Subcutaneous adipose tissue (tissue), 4 donors: ENCODE results near the gene EN2. TPM values are rescaled to one million over a fixed set of nuclear protein-coding genes. Genes with fewer than 3 reads are reported as not detected.

ENCODE experiments used
- CTCF ChIP-seq: fragments of 450-650 bp; IDR thresholded peaks from one replicate; pipeline ENCODE4 v1.5.1; 2016; ENCODE audit warnings: low read depth, mild to moderate bottlenecking, control low read depth, antibody characterized with exemption, moderate library complexity
- total RNA-seq, 4 donors: library from RNA; depleted of rRNA; stranded (reverse); fragments of >200 nt; gene quantifications; one replicate each; pipeline ENCODE4 v1.1.0, GENCODE V29; 2016

Gene EN2
- total RNA-seq, 4 donors from 2014 or later = not detected

- no peak for TF ChIP-seq CTCF
Observed at GRCh38 chr7:155456738-155457543, 988 bp upstream of the EN2 start.

GRCh38 chr7:155457544-155458110, 302 bp upstream of the EN2 start:
- TF ChIP-seq CTCF = no peak

DNA sequence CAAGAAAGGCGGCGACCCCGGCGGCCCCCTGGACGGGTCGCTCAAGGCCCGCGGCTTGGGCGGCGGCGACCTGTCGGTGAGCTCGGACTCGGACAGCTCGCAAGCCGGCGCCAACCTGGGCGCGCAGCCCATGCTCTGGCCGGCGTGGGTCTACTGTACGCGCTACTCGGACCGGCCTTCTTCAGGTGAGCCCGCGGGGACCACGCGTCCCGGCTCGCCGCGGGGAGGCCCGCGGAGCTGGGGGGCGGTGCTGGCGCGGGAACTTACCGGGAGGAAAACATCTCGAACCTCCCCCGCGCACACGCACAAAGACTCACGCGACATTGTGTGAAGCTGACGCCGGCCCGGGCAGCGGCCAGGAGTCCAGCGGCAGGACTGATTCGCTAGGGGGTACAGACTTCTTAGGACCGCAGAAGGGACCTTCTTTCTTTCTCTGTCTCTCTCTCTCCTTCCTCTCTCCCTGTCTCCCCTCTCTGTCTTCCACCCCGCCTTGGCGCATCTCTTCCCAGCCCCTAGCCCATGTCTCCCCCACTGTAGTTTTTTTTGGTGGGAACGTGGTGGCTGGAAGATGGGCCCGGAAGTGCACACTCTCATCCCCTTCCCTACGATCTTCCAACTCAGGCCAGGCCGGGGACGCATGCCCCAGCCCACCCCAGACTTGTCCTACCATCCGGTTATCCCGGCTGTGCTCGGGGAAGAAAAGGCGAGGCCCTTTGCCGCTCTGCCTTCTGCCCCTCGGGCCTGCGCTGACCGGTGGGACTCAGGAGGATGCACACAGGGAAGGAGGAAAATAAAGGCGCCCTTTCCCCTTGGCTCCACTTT, 1.2 kb downstream of the EN2 start:
- TF ChIP-seq CTCF = no peak

- no peak for TF ChIP-seq CTCF
Observed at GRCh38 chr7:155459700-155460461, 2.0 kb downstream of the EN2 start.

- no peak for TF ChIP-seq CTCF
Observed at GRCh38 chr7:155460926-155461613, 3.1 kb downstream of the EN2 start.

- TF ChIP-seq CTCF = no peak
Observed at GRCh38 chr7:155461631-155462030, 3.7 kb downstream of the EN2 start.
